NCI-H2227 treated with DMSO at 0.1 percent for 48 hours (cell line): ENCODE results near the gene CYTL1.

ENCODE experiments used
- DNase-seq: peaks from one replicate; lab custom pipeline; 2025; lab: John Stamatoyannopoulos, UW

CYTL1 gene

DNA sequence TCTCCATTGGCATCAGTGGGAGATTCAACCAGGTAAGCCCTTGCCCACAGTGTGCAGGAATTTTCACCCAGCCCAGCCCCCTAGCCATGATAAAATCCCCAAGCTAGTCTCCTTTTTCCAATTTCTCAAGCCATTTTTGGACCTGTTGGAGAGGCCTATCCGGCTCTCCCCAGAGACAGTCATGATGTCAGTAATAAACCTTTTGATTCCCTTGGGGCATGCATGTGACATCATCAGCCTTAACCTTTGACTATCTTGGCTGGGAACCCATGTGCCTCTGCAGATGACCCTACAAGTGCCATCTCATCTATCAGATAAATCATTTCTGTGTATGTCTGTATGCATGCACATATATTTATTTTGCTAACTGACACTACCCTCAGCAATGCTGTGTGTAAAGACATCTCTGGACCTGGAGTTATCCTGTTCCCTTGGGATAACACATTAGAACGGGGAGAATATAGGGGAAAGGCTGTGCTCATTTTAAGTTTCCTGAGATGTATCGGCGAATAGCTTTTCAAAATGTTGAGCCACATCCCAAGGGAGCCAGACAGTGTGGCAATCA lies 51.0 kb downstream of the CYTL1 start:
- DNase-seq, result no peak
